Measurements from ENCODE around the gene PELI2. TPM values are rescaled to one million over a fixed set of nuclear protein-coding genes. Genes with fewer than 3 reads are reported as not detected.

Gene PELI2
- polyA plus RNA-seq, 1 donor (not counting 4 experiments of a cell fraction or from before 2014, with no cell fraction given) = not detected

DNA sequence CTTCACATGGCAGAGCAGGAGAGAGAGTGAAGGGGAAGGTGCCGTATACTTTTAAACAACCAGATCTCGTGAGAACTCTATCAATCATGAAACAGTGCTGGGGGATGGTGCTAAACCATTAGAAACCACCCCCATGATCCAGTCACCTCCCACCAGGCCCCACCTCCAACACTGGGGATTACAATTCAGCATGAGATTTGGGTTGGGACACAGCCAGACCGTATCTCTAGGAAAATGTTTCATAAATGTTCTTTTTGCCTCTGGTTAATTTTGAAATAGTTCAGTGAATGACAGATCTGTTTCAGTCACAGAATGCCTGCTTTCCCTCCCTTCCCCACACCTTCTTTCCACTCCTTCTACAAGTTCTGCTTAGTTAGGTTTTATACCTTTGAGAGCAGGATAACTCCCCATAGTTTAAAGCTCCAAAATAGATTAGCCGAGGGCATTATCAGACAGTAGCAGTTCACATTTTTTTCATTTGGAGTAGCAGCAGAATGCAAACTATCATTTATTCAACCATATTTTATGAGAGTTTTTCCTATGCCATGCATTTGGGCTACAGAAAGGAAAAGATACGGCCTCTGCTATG lies 27.1 kb downstream of the PELI2 start:
- dilution Hi-C loops (cut with MboI; ENCODE audit: extremely low pct_ligation_motif_present, low sequenced_read_pairs) = no loop called here
- FAIRE-seq = no peak

DNA sequence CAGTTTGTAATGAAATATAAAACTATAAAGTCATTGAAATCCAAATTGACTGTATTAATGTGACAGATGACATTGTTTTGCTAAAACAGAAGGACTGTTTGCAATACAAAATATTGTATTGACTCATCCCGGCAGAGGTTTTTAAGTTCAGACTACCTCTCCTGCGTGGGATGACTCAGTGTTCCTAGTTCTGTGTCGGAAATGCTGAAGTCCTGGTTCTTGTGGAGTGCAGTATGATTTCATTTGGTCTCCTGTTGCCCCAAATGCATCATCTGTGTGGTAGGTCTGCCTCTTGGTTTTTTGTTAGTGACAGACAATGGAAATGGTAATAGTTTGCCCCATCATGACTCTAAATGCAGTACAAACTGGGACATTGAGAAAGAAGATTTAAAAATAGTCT lies 27.8 kb downstream of the PELI2 start:
- Histone ChIP-seq H3K4me3 (ENCODE audit: control insufficient read depth in 2 of 3, extremely low read depth in 1 of 3, insufficient read depth in 2 of 3, low read depth in 1 of 3, low read length in 3 of 3) (no peak overlapping the region), H3K79me2 (ENCODE audit: control insufficient read depth, insufficient read depth, low read length) (no peaks in the 10 kb centered on the region), H3K9me1 (ENCODE audit: control insufficient read depth, extremely low read depth, insufficient read depth, low read length) (no peaks in the 10 kb centered on the region), H3K27me3 (ENCODE audit: control insufficient read depth, extremely low read depth, insufficient read depth, low read length) (peaks cover 4% of the 10 kb centered on the region), H3K36me3 (ENCODE audit: control insufficient read depth in 2 of 2, extremely low read depth in 1 of 2, insufficient read depth in 2 of 2, low read length in 2 of 2) (no peaks in the 10 kb centered on the region), H4K20me1 (ENCODE audit: control insufficient read depth, extremely low read depth, insufficient read depth, low read length) (no peaks in the 10 kb centered on the region), H3K4me1 (ENCODE audit: control insufficient read depth, extremely low read depth, insufficient read depth, low read length) (no peaks in the 10 kb centered on the region), H3K9me3 (ENCODE audit: control insufficient read depth, low read depth, low read length) (no peaks in the 10 kb centered on the region), H3K4me2 (ENCODE audit: control insufficient read depth, extremely low read depth, insufficient read depth, low read depth, low read length) (no peak overlapping the region), H3K9ac (ENCODE audit: control insufficient read depth, extremely low read depth, insufficient read depth, low read length) (no peak overlapping the region), H2AFZ (ENCODE audit: control insufficient read depth, low read length) (no peak overlapping the region), H3K27ac (ENCODE audit: control insufficient read depth, insufficient read depth, low read length) (no peak overlapping the region)
- DNase-seq (ENCODE audit: low read depth, low spot score) (no peak), FAIRE-seq (no peak)
- dilution Hi-C loops (cut with MboI; ENCODE audit: extremely low pct_ligation_motif_present, low sequenced_read_pairs) = no loop called here
- no peak for TF ChIP-seq EZH2 (IDR thresholded peaks at IDR 0.05; ENCODE audit: low read length)
- TF ChIP-seq, protein P1, sequence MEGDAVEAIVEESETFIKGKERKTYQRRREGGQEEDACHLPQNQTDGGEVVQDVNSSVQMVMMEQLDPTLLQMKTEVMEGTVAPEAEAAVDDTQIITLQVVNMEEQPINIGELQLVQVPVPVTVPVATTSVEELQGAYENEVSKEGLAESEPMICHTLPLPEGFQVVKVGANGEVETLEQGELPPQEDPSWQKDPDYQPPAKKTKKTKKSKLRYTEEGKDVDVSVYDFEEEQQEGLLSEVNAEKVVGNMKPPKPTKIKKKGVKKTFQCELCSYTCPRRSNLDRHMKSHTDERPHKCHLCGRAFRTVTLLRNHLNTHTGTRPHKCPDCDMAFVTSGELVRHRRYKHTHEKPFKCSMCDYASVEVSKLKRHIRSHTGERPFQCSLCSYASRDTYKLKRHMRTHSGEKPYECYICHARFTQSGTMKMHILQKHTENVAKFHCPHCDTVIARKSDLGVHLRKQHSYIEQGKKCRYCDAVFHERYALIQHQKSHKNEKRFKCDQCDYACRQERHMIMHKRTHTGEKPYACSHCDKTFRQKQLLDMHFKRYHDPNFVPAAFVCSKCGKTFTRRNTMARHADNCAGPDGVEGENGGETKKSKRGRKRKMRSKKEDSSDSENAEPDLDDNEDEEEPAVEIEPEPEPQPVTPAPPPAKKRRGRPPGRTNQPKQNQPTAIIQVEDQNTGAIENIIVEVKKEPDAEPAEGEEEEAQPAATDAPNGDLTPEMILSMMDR (optimal IDR thresholded peaks at IDR 0.05 in 1 of 3, IDR thresholded peaks at IDR 0.05 in 1 of 3, conservative IDR thresholded peaks at IDR 0.05 in 1 of 3; ENCODE audit: extremely low read depth in 1 of 3, insufficient read depth in 2 of 3, low read length in 3 of 3) = no peak

More for the DNA sequence above, 27.1 kb downstream of the PELI2 start:
- H3K27ac ChIP-seq (ENCODE audit: control insufficient read depth, insufficient read depth, low read length) = no peak overlapping the region
- no peak overlapping the region for H3K9ac ChIP-seq (ENCODE audit: control insufficient read depth, extremely low read depth, insufficient read depth, low read length)
- no peaks in the 10 kb centered on the region for H3K9me3 ChIP-seq (ENCODE audit: control insufficient read depth, low read depth, low read length)
- H3K36me3 ChIP-seq (ENCODE audit: control insufficient read depth in 2 of 2, extremely low read depth in 1 of 2, insufficient read depth in 2 of 2, low read length in 2 of 2) = no peaks in the 10 kb centered on the region
- peaks cover 4% of the 10 kb centered on the region for H3K27me3 ChIP-seq (ENCODE audit: control insufficient read depth, extremely low read depth, insufficient read depth, low read length)
- TF ChIP-seq EZH2 (IDR thresholded peaks at IDR 0.05; ENCODE audit: low read length) = no peak
- TF ChIP-seq, protein P1 (optimal IDR thresholded peaks at IDR 0.05 in 1 of 3, IDR thresholded peaks at IDR 0.05 in 1 of 3, conservative IDR thresholded peaks at IDR 0.05 in 1 of 3; ENCODE audit: extremely low read depth in 1 of 3, insufficient read depth in 2 of 3, low read length in 3 of 3) = no peak
- no peak for DNase-seq (ENCODE audit: low read depth, low spot score)
- H3K4me1 ChIP-seq (ENCODE audit: control insufficient read depth, extremely low read depth, insufficient read depth, low read length) = no peaks in the 10 kb centered on the region
- H2AFZ ChIP-seq (ENCODE audit: control insufficient read depth, low read length) = no peak overlapping the region
- no peaks in the 10 kb centered on the region for H4K20me1 ChIP-seq (ENCODE audit: control insufficient read depth, extremely low read depth, insufficient read depth, low read length)
- no peak overlapping the region for H3K4me3 ChIP-seq (ENCODE audit: control insufficient read depth in 2 of 3, extremely low read depth in 1 of 3, insufficient read depth in 2 of 3, low read depth in 1 of 3, low read length in 3 of 3)
- no peaks in the 10 kb centered on the region for H3K79me2 ChIP-seq (ENCODE audit: control insufficient read depth, insufficient read depth, low read length)
- no peaks in the 10 kb centered on the region for H3K9me1 ChIP-seq (ENCODE audit: control insufficient read depth, extremely low read depth, insufficient read depth, low read length)
- H3K4me2 ChIP-seq (ENCODE audit: control insufficient read depth, extremely low read depth, insufficient read depth, low read depth, low read length) = no peak overlapping the region

Data from keratinocyte (primary cell).